Measurements from ENCODE around the gene SCAF4. TPM values are rescaled to one million over a fixed set of nuclear protein-coding genes. Genes with fewer than 3 reads are reported as not detected.

SCAF4 gene
- total and polyA plus RNA-seq, 2 donors (not counting 1 experiment from before 2014, with no cell fraction given), result 42.3 to 110 TPM

DNA sequence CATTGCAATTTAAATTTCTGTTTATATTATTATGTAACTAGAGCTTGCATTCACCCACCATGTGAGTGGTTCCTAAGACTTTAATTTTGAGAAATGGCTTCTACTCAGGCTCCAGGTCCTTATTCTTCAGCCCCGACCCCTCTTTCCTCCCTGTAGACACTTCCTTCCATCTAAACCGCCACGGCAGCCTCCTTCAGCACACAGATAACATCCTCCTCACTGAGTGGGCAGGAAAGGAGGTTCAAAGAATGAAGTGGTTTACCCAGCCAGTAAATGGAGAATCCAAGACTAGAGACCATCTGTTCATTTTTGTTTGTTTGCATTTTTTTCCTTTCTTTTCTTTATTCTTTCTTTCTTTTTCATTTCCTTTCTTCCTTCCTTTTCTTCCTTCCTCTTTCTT lies 109.5 kb downstream of the SCAF4 start:
- Histone ChIP-seq H3K9me3 (ENCODE audit: control extremely low read depth in 1 of 3, control insufficient read depth in 2 of 3, insufficient read depth in 1 of 3, low read length in 2 of 3) (peaks cover 0 to 5% (median 0%) of the 10 kb centered on the region in 3 donors), H3K27ac (ENCODE audit: low read length in 2 of 2) (no peak overlapping the region), H3K4me3 (ENCODE audit: control extremely low read depth in 1 of 5, extremely low read depth in 1 of 5, insufficient read depth in 1 of 5, low read depth in 2 of 5, low read length in 4 of 5) (no peak overlapping the region), H4K20me1 (ENCODE audit: control insufficient read depth, insufficient read depth, low read length, poor library complexity, severe bottlenecking) (no peaks in the 10 kb centered on the region), H3K36me3 (replicated peaks in 1 of 2; ENCODE audit: control extremely low read depth in 1 of 2, control insufficient read depth in 1 of 2, extremely low read depth in 1 of 2, insufficient read depth in 2 of 2, low read length in 1 of 2) (no peaks in the 10 kb centered on the region), H3K4me2 (replicated peaks; ENCODE audit: low read depth, low read length, poor library complexity, severe bottlenecking) (no peak overlapping the region), H2AFZ (ENCODE audit: insufficient read depth, low read depth, low read length, poor library complexity, severe bottlenecking) (no peak overlapping the region), H3K79me2 (ENCODE audit: control insufficient read depth, insufficient read depth, low read length) (no peaks in the 10 kb centered on the region), H3K9ac (ENCODE audit: low read length) (no peak overlapping the region), H3K27me3 (replicated peaks in 1 of 4; ENCODE audit: control extremely low read depth in 1 of 4, control insufficient read depth in 3 of 4, insufficient read depth in 4 of 4, low read length in 3 of 4) (no peaks in the 10 kb centered on the region), H3K4me1 (ENCODE audit: control insufficient read depth in 2 of 2, insufficient read depth in 2 of 2, low read length in 2 of 2) (no peaks in the 10 kb centered on the region)
- intact Hi-C loops (cut with micrococcal nuclease), result no loop called here
- H3K9me3 Mint-ChIP-seq (ENCODE audit: insufficient read depth), result no peaks in the 10 kb centered on the region
- CTCF ChIA-PET, result no interaction called here
- ATAC-seq (ENCODE audit: low read depth) (no peak), DNase-seq (no peak)
- TF ChIP-seq EZH2 (IDR thresholded peaks at IDR 0.05; ENCODE audit: borderline replicate concordance, insufficient read depth, low read depth, low read length, poor library complexity, severe bottlenecking), result no peak
- TF ChIP-seq, protein P1, sequence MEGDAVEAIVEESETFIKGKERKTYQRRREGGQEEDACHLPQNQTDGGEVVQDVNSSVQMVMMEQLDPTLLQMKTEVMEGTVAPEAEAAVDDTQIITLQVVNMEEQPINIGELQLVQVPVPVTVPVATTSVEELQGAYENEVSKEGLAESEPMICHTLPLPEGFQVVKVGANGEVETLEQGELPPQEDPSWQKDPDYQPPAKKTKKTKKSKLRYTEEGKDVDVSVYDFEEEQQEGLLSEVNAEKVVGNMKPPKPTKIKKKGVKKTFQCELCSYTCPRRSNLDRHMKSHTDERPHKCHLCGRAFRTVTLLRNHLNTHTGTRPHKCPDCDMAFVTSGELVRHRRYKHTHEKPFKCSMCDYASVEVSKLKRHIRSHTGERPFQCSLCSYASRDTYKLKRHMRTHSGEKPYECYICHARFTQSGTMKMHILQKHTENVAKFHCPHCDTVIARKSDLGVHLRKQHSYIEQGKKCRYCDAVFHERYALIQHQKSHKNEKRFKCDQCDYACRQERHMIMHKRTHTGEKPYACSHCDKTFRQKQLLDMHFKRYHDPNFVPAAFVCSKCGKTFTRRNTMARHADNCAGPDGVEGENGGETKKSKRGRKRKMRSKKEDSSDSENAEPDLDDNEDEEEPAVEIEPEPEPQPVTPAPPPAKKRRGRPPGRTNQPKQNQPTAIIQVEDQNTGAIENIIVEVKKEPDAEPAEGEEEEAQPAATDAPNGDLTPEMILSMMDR (IDR thresholded peaks at IDR 0.05), result no peak
- POLR2A ChIA-PET, result no interaction called here
- H3K4me3 Mint-ChIP-seq, result no peak overlapping the region
- H3K27me3 Mint-ChIP-seq, result no peaks in the 10 kb centered on the region
- H3K4me1 Mint-ChIP-seq, result peaks cover 3% of the 10 kb centered on the region
- WGBS (ENCODE audit: insufficient coverage), result 80% methylated on average over 3 of the region's 3 CpGs
- no peak overlapping the region for H3K27ac Mint-ChIP-seq

Small RNAs within 50 kb of the gene (small RNA-seq; reads per million reads assigned to genes)
- 1.1 reads per million for gene RF01241 (ENCODE audit: insufficient read length, low read depth, low replicate concordance)

Other genes with a start within 250 kb of the SCAF4 start
- gene SOD1, start 72.4 kb downstream of the SCAF4 start, total RNA-seq, result 81.4 and 91.2 TPM in 2 replicates
- gene SOD1, start 72.4 kb downstream of the SCAF4 start, polyA plus RNA-seq, result 109 and 123 TPM in 2 replicates
- gene HUNK, start 140.9 kb upstream of the SCAF4 start, total RNA-seq, result 0.07 and 0.10 TPM in 2 replicates
- 0.01 TPM in 2 replicates for gene HUNK, start 140.9 kb upstream of the SCAF4 start, polyA plus RNA-seq